HG03060 (cell line): ENCODE measurements around the gene TXLNA.

Experiments used
- ATAC-seq: cut with Tn5 transposase; IDR thresholded peaks from one replicate; pipeline ENCODE4 v1.9.1; 2021; ENCODE audit warnings: low read depth, moderate number of reproducible peaks; ENCODE audit not compliant: unreplicated experiment

TXLNA gene

GRCh38 chr1:32208469-32208868, 29.0 kb downstream of the TXLNA start:
- no peak for ATAC-seq

- ATAC-seq: no peak
Observed at GRCh38 chr1:32208891-32209328, 29.4 kb downstream of the TXLNA start, which contains the start of gene DCDC2B. DCDC2B (plus strand) TSS chr1:32209089; CDS start chr1:32209094, 5 bp downstream.

GRCh38 chr1:32215629-32216480, 36.4 kb downstream of the TXLNA start:
- ATAC-seq: no peak

GRCh38 chr1:32216566-32216965, 37.1 kb downstream of the TXLNA start:
- ATAC-seq: no peak

GRCh38 chr1:32219022-32219421, 39.5 kb downstream of the TXLNA start:
- ATAC-seq: no peak

GRCh38 chr1:32220746-32221580, 41.5 kb downstream of the TXLNA start:
- ATAC-seq: no peak

- no peak for ATAC-seq
Observed at GRCh38 chr1:32221581-32221979, 42.1 kb downstream of the TXLNA start.

GRCh38 chr1:32221980-32222755, 42.7 kb downstream of the TXLNA start, which contains the start of the genes EIF3I and TMEM234:
EIF3I (plus strand) TSS chr1:32222407; CDS start chr1:32222442, 35 bp downstream.
TMEM234 (minus strand) TSS chr1:32222353; CDS start chr1:32222322, 31 bp downstream.
- ATAC-seq: no peak

GRCh38 chr1:32223683-32224082, 44.2 kb downstream of the TXLNA start:
- no peak for ATAC-seq

- ATAC-seq: no peak
Observed at GRCh38 chr1:32224285-32224684, 44.8 kb downstream of the TXLNA start.

GRCh38 chr1:32228771-32229170, 49.3 kb downstream of the TXLNA start:
- ATAC-seq: no peak

- ATAC-seq: no peak
Observed at GRCh38 chr1:32231843-32232432, 52.5 kb downstream of the TXLNA start.

- no peak for ATAC-seq
Observed at GRCh38 chr1:32232558-32233304, 53.3 kb downstream of the TXLNA start.

GRCh38 chr1:32234792-32235191, 55.3 kb downstream of the TXLNA start:
- no peak for ATAC-seq

GRCh38 chr1:32239337-32239736, 59.9 kb downstream of the TXLNA start:
- no peak for ATAC-seq

- ATAC-seq: no peak
Observed at GRCh38 chr1:32239790-32240139, 60.3 kb downstream of the TXLNA start.

GRCh38 chr1:32240140-32240951, 60.9 kb downstream of the TXLNA start:
- ATAC-seq: no peak

- no peak for ATAC-seq
Observed at GRCh38 chr1:32241001-32241763, 61.7 kb downstream of the TXLNA start.
